SK-N-DZ (cell line): ENCODE results near the gene ABLIM2.
"Not testable (repeated sequence)": the region's sequence is repeated elsewhere in the genome, so short reads cannot be mapped to it uniquely, and the experiment has no call there.

Source experiments
- DNase-seq: peaks from one replicate; pipeline ENCODE4 v3.0.0-alpha.2; 2015; ENCODE audit warnings: low spot score

The ABLIM2 gene

DNA sequence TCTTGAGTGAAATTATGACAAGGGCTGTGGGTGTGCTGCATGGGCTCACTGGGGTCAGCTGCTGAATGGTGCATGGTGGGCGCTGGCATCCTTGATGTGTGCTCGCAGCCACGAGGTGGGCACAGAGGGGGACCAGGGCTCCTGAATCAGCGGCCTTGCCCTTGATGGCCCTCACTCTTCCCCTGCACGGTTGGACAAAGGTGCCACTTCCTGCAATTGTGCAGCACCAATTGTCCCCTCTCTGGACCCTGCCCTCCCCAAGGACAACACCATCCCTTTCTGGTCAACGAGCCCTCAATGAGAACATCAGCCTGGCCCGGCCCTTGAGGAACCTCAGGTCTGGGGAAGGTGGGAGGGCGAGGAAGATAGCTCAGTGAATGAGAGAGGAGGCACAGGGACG, 16.1 kb downstream of the ABLIM2 start:
- no peak for DNase-seq

DNA sequence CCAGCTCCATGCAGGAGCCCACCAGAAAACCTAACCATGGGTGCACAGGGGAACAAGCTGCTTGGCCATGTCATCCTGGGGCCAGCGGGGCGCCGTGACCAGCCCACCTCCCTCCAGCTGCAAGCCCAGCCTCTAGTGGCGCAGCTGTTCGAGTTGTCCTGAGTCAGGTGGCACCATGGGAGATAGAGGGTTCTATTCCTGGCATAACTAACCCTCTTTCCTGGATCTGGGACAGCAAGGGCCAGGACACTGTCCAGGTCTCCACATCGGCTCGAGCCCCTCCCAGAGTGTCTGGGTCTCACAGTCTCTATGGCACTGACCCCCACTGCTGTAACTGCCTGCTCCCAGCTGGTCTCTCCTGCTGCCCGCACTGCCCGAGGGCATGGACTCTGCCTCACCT, 16.7 kb downstream of the ABLIM2 start:
- no peak for DNase-seq

DNA sequence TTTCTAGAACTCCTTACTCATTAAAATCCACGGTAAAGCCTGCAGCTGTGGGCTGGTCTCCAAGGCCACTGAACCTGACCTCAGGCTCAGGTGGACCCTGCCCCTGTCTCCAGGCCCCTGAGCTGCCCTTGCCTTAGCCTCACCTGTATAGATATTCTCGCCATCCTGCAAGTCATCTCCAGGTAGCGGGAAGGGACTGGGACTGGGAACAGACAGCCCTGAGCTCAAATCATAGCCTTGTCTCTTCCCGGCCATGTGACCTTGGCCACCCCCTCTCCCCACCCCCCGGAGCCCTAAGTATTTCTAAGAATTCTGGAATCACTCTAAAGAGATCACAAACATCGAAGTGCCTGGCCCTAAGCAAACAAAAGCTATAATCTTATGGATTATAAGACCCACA, 17.7 kb downstream of the ABLIM2 start:
- no peak for DNase-seq

DNA sequence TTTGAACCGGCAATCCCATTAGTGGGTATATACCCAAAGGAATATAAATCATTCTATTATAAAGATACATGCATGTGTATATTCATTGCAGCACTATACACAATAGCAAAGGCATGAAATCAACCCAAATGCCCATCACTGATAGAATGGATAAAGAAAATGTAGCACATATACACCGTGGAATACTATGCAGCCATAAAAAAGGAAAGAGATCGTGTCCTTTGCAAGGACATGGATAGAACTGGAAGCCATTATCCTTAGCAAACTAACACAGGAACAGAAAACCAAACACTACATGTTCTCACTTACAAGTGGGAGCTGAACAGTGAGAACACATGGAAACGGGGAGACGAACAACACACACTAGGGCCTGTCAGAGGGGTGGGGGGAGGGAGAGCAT, 18.9 kb downstream of the ABLIM2 start:
- not testable (repeated sequence) for DNase-seq

DNA sequence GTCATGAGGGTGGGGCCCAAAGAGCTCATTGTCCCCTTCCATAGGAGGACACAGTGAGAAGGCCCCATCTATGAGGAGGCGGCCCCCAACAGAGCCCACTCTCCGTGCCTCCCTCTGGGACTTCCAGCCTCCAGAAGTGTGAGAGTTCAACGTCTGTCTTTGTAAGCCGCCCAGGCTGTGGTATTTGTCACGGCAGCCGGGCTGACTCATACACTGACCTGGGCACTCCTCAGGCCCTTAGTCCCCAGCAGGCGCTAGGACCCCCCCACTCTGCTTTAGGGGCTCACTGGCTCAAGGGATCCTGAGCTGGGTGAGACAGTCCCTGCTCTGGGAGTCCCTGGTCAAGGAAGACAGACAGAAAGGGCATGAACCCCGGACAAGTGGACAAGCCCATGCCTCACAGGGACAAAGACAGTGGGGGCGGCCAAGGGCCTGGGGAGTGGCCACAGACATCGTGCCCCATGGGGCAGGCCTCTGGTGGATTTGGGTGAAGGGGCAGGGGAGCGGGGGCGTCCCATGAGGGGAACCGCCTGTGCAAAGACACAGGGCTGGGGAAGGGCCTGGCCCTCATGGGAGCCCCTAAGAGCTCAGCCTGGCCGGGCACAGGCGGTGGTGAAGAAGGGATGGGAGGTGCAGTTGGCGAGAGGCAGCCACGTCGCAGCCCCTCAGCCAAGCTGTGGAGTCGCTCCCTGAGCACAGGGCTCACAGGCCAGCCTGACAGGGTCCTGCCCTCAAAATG, 21.5 kb downstream of the ABLIM2 start:
- DNase-seq: no peak

DNA sequence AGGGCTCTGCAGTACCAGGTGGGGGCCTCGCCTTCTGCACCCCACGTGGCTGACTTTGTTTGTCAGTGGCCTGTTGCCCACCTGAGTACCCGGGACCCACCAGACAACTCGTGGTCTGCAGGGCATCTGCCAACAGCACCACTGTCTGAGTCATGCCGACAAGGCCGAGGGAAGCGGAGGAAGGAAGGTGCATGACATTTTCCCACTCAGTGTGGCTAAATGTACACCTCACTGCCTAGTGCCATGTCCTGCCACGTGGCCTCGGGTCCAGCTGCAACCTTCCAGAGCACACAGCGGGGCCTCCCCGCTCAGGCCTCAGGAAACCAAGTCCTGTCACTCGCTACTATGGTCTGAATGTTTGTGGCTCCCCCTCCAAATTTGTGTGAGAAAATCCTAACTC, 22.1 kb downstream of the ABLIM2 start:
- no peak for DNase-seq

DNA sequence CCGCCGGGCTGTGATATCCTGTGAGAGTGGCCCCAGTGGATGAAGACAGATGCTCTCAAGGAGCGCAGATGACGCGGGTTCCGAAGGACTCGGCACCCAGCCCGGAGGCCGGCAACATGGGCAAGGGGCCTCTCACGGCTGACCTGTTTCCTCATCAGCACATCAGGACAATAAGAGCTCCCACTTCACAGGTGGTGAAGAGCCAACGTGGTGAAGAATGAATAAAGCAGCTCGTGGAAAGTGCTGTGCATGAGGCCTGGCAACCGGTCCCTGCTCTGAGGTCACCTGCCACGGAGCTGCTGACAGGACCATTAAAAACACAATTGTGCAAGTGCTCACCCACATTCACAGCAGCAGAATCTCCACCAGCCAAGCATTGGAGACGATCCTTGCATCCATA, 22.9 kb downstream of the ABLIM2 start:
- no peak for DNase-seq

DNA sequence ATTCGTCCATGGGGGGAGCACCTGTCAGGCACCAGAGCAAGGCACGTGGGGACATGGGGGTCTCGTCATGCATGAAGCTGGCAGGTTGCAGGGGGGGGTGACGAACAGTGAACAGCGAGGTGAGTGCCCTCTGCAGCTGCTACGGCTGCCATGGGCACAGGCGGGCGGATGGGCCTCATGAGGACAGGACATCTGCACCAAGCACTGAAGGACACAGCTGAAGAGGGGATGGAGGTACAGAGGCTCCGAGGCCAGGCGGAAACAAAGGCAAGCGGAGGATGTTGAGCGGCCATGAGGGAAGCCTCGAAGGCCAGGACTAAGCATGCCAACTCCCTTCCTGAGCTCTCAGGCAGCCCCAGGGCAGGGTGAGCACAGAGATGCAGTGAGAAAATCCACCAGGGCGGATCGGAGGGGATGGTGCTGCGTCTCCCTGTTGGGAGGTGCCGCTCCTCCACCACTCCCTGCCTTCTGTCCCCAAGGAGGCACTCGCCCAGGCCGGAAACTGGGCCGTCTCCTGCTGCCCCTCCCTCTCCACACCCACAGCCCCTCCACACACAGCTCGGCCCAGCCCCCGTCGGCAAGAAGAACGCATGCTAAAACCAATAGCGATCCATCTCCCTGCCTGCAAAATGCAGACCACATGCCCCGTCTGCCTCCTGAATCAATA, 24.6 kb downstream of the ABLIM2 start:
- DNase-seq: no peak

DNA sequence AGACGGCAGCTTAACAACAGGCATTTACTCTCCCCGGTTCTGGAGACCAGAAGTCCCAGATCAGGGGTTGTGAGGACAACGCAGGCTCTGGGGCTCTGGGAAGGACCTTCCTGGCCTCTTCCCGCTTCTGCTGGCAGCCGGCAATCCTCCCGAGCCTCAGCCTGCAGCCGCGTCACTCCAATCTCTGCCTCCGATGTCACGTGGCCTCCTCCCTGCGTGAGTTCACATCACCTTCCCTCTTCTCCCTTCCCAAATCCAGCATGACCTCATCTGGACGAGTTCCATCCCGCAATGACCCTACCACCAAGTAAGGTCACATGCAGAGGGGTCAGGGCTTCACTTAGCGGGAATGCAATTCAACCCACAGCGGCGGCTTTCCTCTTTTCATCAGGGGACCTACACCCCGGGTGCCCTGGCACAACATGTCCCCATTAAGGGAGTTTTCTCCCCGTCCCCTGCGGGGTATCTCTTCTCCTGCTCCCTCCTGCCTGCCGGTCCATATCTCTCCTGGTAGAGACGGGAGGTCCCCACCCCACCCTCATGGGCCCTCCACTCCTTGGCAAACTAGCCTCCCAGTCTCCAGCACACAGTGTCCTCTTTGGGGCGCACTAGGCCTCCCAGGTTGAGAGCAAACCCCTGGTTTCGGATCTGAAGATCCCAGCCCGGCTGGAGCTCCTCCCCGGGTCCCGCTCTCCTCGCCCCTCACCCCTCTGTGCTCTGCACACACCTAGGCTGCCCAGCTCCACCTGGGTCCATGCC, 25.5 kb downstream of the ABLIM2 start:
- no peak for DNase-seq

DNA sequence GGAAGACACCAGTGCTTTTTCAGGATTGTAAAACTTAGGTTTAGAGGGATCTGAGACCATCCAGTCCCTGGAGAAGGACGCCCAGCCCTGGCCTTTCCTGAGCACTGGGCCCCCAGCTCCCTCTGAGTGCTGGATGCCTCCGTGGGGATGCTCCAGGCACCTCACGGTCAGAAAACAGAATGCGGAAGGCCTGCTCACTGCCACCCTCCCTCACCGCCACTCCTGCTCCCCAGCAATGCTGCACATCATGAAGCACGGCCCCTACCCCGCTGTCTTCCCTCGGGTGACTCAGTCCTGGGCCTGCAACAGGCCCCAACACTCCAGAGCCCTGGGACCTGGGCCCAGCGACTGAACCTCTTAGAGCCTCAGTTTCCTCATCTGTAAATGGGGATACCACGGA, 26.2 kb downstream of the ABLIM2 start:
- no peak for DNase-seq

DNA sequence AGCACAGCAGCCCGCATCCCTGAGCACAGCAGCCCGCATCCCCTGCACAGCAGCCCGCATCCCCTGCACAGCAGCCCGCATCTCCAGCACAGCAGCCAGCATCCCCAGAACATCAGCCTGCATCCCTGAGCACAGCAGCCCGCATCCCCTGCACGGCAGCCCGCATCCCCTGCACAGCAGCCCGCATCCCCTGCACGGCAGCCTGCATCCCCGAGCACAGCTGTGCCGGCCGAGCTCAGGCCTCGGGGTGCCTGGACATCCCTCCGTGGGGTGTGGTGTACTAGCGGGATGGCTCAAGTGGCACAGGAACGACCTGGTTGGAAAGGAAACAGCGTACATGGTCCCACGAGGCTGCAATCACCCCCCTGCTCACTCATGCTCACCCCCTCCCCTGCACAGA, 26.8 kb downstream of the ABLIM2 start:
- no peak for DNase-seq

DNA sequence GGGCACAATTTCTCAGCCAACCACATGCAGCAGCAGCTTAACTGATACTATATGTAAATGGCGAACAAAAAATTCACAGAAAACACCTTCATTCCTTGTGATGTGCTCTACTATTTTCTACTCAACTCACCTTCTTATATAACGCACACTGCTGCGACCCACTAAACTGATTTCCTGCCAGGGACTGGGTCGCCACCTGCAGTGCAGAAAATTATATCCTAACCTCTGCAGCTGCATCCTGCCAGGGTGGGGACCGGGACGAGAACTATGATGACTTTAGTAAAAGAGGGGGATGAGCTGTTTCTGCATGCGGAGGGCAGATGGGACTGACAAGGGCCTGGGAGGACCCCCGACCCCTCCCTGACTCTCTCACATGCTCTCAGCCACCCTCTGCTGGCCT, 27.4 kb downstream of the ABLIM2 start:
- DNase-seq: no peak

DNA sequence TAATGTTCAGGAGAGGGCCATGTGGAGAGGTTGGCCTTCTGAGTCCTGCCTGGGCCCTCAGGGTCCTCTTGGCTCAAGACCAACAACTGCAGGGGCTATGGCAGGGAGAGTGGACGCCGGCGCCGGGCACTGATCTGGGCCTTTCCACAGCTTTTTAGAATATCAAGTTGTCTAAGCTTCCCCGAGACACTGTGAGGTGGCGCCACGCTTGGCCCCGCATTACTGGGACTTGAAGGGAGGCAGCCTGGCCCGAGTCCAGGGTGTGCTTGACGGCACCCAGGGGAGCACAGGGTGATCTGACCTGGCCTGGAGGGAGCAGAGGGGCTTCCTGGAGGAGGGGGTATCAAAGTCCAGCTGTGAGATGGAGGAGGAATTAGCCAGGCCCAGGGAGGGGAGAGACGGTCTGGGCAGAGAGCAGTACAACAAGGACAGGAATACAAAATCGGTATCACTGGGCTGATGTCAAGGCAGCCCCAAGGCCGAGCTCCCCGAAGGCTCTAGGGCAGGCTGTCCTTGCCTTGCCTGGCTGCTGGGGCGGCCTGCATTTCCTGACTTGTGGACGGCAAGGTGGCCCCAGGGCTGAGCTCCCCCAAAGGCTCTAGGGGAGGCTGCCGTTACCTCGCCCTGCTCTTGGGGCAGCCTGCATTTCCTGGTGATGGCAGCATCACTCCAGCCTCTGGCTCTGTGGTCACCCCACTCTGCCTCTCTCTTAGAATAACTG, 28.1 kb downstream of the ABLIM2 start:
- no peak for DNase-seq

DNA sequence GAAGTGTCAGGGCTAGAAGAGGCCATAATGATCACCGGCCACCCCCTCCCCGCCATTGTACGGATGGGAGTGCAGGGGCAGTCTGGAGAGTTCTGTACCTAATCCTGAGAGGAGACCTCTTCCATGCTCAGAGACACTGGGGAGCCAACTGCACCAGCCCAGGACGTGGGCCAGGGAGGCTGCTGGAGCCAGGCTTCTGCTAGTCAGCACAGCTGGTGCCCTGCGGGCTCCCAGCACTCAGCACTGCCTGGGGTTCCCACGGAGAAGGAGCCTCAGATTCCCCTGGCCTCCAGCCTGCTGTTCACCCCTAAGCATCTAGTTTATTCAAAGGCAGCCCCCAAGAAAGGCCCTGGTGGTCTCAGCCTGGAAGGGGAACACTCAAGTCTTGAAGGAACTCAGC, 28.8 kb downstream of the ABLIM2 start:
- no peak for DNase-seq

DNA sequence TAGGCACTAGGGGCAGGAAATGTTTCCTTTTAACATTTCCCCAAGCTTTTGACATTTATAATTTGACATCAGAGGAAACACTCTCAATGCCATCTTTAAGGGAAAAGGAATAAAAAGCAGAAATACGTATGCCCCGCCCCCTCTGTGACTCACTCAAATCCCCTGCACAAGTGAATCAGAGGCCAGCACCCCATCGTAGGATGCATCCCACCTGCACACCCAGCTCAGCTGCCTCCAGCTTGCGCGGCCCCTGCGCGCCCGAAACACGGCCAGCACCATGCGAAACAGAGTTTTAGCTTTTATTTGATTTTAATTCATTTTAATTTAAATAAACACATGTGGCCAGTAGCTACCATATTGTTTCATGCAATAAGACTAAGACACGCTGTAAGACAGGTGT, 29.5 kb downstream of the ABLIM2 start:
- DNase-seq: no peak

DNA sequence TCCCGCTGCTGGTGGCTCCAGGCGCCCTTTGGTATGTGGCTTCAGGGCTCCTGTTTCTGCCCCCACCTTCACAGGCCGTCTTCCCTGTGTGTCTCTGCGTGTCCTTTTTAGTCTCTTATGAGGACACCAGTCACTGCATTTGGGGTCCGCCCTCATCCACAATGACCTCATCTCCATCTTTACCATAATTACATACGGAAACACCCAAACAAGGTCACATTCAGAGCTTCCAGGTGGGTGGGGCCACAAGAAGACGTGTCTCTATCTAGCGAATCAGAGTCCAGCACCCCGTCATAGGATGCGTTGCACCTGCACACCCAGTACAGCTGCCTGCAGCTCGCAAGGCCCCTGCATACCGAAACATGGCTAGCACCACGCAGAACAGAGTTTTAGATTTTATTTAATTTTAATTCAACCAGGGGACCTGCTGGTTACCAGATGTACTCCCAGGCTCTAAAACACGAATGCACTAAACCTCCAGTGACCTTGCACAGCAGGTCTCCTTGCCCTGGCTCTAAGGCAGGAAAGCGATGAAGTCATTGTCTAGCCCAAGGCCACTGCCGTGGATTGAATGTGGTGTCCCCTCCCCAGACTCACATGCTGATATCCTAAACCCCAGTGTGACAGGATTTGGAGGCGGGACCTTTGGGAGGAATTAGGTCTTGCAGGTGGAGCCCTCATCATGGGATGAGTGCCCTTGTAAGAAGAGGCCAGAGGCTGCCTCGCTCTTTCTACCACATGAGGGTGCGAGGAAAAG, 30.3 kb downstream of the ABLIM2 start:
- DNase-seq: peak; percentile 28

DNA sequence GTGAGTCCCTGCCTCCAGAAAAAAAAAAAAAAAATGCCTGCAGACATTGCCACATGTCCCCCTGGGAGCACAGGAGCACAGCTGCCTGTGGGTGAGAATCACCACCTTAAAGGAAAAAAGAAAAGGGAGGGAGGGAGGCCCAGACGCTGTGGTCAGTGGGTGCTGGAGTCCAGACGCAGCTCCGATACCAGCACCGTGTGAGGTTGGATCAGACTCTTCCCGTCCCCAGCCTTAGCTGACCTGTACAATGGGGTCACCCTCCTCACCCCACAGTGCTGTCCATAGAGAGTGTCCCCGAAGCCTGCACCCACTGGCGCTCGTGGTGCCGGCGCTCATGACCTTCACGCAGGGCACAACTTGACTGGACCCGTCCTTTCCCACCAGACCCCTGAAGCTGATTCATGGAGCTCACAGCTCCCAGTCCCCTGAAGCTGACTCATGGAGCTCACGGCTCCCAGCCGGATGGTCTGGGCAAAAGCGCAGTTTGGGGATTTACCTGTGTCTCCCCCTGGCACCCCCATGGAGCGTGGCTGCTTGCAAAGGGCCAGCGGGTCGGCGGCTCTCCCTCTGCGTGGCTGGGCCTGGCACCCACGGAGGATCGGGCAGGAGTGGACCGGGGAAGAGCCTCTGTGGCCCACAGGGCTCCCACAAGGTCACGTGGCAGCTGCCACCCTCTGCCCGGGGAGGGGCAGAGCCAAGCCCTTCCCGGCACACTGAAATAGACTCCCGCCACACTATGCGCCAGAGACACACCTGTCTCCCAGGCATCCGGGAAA, 31.4 kb downstream of the ABLIM2 start:
- no peak for DNase-seq

DNA sequence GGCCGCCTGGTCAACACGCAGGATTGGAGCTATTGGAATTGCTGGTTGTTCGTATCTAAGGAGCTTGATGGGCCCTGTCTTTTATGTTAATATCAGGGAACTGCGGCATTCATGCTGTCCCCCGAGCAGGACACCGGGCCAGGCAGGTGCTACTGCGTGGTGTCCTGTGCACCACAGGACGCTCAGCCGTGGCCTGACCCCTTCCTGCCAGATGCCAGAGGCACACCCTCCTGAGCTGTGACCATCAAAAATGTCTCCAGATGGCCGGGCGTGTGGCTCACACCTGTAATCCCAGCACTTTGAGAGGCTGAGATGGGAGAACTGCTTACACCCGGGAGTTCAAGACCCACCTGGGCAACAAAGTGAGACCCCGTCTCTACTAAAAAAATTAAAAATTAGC, 32.1 kb downstream of the ABLIM2 start:
- DNase-seq: no peak

DNA sequence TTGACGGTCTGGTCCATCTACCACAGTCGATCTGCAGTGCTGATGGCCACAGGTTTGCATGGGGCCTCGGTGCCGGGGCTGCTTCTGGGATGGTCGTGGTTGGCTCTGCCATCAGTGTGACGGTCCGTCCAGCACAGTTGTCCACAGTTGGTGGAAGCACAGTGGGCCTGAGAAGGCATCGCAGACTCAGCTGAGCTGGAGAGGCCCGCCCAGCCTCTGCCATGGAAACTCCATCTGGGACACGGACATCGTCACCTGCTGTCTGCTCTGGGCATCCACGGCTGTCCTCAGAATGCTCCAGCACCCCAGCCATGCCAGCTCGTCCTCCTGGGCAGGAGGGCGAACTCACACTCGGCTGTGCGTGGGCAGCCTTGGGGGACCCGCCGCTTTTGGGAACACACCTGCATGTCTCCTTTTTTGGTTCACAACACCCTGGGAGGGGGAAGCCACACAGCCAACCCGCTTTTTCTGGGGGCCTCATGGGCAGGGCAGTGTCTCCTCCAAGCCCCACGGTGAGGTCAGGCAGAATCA, 33.0 kb downstream of the ABLIM2 start:
- DNase-seq: no peak

DNA sequence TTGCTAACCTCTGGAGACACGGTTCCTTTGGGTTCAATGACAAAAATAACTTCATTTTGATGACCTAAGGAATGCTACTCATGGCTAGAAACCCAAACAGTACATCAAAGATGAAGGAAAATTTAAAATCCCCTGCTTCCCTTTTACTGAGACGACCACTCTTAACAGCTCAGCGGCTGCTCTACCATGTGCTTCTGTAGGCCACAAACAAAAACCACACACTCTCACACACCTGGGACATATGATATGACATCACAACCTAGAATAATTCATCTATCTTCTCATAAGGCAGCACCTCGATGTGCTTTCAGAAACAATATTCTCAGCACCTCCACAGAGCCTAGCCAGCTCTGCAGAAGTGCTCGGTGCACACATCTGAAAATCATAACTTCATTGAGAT, 34.7 kb downstream of the ABLIM2 start:
- DNase-seq: no peak
